Activated T-helper 1 cell treated with anti-CD3 and anti-CD28 coated beads, Interleukin-2, amount 50 U/mL, for 16 hours (primary cell): ENCODE measurements around the gene SPNS3.
A peak's percentile ranks its signal among the peaks of the same experiment; 100 is the strongest.

Experiments used
- DNase-seq, 2 donors: peaks; one replicate each; pipeline ENCODE4 v3.0.0-alpha.2; 2020; ENCODE audit warnings: low read depth in 1 of 2, low spot score in 1 of 2

SPNS3 gene

GRCh38 chr17:4487820-4488716, 54.3 kb downstream of the SPNS3 start:
- DNase-seq: no peak

- no peak for DNase-seq
These were observed 55.4 kb downstream of the SPNS3 start for GRCh38 chr17:4488989-4489595.

DNA sequence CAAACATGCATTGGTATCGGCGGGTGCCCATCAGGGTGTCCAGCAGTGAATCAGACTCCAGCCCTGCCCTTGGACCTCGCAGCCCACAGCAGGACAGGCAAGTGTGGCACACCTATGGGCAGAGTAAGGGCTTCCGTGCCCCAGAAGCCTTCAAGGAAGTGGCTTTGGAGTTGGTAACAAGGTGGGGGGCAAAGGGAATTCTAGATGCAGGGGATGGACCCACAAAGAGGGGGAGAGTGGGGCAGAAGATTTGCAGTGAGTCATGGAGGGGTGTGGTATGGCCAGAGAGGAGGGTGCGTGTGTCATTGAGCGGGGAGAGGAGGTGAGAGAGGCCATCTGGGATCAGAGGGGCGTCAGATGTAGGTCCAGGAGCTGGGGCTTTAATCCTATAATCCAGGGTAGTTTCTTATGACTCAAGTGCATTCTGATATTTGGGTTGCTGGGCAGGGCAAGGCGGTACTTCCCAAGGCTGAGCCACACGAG, 56.4 kb downstream of the SPNS3 start:
- DNase-seq: no peak

GRCh38 chr17:4490637-4491061, 56.9 kb downstream of the SPNS3 start:
- DNase-seq: no peak

GRCh38 chr17:4492721-4493561, 59.2 kb downstream of the SPNS3 start:
- no peak for DNase-seq

- DNase-seq: no peak
These were observed 63.5 kb downstream of the SPNS3 start for GRCh38 chr17:4497101-4497824.

DNA sequence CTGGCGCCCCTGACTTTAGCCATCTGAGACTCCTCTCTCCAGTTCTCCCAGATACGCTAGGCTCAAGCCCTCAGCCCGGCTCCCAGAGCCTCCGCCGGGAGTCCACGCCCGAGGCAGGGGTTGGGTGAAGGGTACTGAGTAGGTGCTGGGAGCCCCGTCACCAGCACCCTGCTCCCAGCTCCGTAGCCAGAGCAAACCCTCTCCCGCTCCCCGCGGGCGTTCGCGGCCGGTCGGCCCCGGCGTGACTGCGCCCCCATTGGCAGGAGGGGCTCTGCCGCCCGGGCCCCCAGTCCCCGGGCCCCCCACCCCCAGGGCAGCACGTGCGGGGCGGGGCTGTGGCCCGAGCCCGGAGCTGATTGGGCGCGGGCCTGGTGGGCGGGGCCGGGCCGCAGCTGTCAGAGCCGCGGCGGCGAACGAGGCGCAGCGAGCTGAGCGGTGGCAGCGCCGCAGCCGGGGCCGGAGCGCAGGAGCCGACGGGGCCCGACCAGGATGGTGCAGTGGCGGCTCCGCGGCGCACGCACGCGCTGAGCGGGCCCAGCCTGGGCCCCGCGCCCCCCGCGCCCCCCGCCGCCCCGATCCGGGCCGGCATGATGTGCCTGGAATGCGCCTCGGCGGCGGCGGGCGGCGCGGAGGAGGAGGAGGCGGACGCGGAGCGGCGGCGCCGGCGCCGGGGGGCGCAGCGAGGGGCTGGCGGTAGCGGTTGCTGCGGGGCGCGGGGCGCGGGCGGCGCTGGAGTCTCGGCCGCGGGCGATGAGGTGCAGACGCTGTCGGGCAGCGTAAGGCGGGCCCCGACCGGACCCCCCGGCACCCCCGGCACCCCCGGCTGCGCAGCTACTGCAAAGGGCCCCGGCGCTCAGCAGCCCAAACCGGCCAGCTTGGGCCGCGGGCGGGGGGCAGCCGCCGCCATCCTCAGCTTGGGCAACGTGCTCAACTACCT, 65.0 kb downstream of the SPNS3 start, which contains the start of gene SPNS2:
Gene SPNS2, plus strand, starts transcription at position 421 of the 937 bp plus-strand sequence. Its CDS starts 167 bp downstream, at position 588.
- DNase-seq: peak; percentile 26 to 48

DNA sequence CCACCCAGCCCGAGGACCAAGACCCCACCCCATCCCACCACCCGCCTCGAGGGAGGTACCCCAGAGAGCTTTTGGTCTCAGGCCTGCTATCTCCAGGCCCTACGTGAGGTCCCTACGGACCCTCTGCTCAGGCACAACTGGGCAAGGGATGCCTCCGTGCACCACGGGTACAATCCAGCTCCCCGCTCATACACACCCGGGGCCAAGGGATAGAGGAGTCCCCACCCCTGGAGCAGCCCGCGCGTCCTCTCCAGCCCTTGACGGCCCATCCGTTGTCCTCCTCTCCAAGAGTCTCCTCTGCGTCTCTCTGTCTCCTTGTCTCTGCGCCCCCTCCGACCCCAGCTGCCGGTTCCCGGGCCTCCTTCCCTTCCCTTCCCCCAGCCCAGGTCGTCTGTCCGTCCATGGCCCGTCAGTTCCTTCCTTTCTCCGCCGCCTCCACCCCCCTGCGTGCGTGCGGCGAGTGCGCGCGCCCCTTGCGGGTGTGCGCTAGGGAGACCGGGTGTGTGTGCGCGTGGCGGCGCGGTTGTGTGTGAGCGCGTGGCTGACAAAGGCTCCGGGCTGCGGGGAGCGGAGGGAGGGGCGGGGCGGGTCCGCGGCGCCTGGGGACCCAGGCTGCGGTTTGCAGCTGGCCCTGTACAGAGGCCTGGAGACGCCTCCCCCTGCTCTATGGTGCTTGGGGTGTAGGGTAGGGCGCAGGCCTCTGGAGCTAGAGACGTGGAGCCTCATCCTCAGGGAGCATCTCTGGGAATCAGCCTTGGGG, 65.9 kb downstream of the SPNS3 start:
- DNase-seq: no peak

GRCh38 chr17:4500191-4500571, 66.4 kb downstream of the SPNS3 start:
- DNase-seq: no peak

- no peak for DNase-seq
These were observed 67.7 kb downstream of the SPNS3 start for GRCh38 chr17:4501295-4501949.

GRCh38 chr17:4502466-4503154, 68.9 kb downstream of the SPNS3 start:
- DNase-seq: no peak

DNA sequence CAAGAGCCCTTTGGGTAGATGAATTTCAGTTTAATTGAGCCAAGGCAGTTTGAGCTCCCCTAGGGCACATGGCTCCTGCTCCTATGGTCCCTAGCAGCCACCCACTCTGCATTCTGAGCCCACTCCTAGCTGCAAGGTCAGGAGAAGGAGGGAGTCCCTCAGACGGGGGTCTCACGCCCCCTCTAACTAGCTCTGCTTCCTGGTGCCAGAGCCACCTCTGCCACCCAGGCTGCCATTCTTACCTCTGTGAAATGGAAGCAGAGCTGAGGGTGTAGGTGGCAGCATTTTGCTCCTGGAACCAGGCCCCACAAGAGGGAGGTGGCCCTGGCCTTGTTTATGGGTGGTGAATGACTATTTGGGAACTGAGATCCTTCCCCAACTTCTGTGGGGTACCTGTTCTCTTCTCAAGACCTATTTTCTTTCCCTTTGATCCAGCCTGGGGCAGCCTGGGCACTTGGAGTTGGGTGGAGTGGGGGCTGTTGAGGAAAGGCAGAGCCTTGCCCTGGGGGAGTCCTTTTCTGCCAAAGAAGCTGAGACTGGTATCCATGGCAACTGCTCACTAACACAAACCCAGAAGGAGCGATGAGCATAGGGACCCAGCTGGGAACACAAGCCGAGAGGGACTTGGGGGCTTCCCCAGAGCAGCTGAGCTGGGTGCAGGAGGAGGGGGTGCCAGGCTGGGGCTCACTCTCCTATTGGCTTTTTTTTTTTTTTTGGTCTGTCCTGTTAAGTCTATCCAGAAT, 69.7 kb downstream of the SPNS3 start:
- DNase-seq: no peak

- no peak for DNase-seq
These were observed 70.4 kb downstream of the SPNS3 start for GRCh38 chr17:4504188-4504587.

DNA sequence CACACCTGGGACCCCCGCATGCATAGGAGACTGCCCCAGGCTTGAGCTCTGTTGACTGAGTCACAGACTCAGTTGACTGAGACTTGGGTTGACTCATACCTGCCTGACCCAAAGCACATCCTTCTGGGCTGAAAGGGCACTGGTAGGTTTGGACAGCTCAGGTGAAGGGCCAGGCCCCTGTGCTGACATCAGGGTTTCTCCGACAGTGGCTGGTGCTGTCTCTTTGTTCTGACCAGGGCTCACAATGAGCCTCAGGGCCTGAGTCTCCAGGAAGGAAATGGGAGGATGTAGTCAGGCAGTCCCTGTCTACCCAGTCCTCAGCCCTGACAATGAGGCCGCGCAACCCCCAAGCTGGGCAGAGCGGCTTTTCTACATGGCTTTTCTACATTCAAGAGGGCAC, 71.4 kb downstream of the SPNS3 start:
- no peak for DNase-seq

DNA sequence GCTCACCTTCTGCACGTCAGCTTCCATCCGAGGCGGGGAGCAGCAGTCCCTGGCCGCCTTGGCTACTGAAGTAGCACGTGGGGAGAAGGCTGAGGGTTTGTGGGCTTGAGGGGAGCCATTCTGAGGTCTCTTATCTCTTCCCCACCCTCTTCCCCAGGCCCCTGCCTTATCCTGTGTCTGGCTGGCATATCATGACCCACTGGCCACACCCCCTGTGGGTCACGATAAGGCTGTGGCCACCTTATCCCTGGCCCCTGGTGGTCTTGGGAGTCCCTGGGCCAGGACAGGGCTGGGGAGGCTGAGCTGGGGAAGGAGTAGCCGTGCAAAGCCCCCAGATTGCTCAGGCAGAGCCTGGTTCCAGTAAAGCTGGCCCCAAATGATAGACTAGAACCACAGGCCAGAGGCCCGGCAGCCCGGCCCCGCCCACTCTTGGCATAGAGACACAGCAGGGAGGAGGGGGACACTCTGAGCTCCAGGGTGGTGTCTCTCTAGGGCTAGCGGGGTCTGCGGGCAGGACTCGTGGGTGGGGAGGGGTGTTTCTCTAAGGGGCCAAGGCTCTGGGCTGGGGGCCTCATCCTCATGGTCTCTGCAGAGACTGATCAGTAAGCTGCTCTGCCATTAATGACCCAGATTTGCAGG, 72.6 kb downstream of the SPNS3 start:
- no peak for DNase-seq

DNA sequence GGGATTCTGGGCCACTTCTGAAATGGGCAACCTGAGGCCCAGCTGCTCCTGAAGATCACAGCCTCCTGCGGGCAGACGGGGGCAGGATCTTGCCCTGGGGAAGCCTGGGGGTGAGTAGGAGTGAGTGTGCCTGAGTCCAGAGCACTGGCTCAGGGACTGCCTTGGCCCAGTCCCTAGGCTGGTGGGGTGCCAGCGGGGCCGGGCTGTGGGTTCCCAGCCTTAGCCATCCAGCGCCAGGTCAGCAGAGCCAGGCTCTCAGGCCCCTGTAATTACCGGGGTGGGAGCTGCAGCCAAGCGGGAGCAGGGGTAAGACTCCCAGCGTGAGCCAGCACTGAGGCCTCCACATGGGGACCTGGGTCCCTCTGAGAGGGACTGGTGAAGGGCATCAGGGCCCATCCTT, 73.2 kb downstream of the SPNS3 start:
- no peak for DNase-seq
